Calu3 (cell line): Measurements from ENCODE around the gene STRIP2. TPM values are rescaled to one million over a fixed set of nuclear protein-coding genes. Genes with fewer than 3 reads are reported as not detected.
"Not testable (repeated sequence)": the region's sequence is repeated elsewhere in the genome, so short reads cannot be mapped to it uniquely, and the experiment has no call there.

Source experiments
- BruUV-seq: library from RNA; stranded (reverse); fragments of 400-500 nt; replicated peaks from 2 replicates; lab custom pipeline; 2021; lab: Mats Ljungman, UMichigan
- CTCF ChIA-PET: fragments of 300-600 bp; sonication (Branson Sonifier 250); formaldehyde crosslinking; loops from one replicate; lab custom pipeline; 2022; ENCODE audit warnings: antibody characterized with exemption; lab: Charles Lee
- DNase-seq: peaks from one replicate; pipeline ENCODE4 v3.0.0; 2022
- H3K27ac Mint-ChIP-seq: one replicate; pipeline ENCODE4 v1.8.0; 2022; ENCODE audit warnings: mixed read lengths; ENCODE audit not compliant: unreplicated experiment
- H3K27me3 Mint-ChIP-seq: one replicate; pipeline ENCODE4 v1.8.0; 2022; ENCODE audit warnings: mixed read lengths; ENCODE audit not compliant: unreplicated experiment
- H3K36me3 Mint-ChIP-seq: one replicate; pipeline ENCODE4 v1.8.0; 2022; ENCODE audit warnings: mild to moderate bottlenecking, moderate library complexity, mixed read lengths; ENCODE audit not compliant: insufficient read depth, unreplicated experiment
- H3K4me1 Mint-ChIP-seq: one replicate; pipeline ENCODE4 v1.8.0; 2022; ENCODE audit warnings: mild to moderate bottlenecking, low read depth, mixed read lengths; ENCODE audit not compliant: unreplicated experiment
- H3K4me3 Mint-ChIP-seq: one replicate; pipeline ENCODE4 v1.8.0; 2022; ENCODE audit warnings: mild to moderate bottlenecking, low read depth, moderate library complexity, mixed read lengths; ENCODE audit not compliant: unreplicated experiment
- H3K9me3 Mint-ChIP-seq: one replicate; pipeline ENCODE4 v1.8.0; 2022; ENCODE audit warnings: low read depth, mixed read lengths; ENCODE audit not compliant: unreplicated experiment
- CTCF ChIP-seq: fragments of 200-600 bp; IDR thresholded peaks from one replicate; pipeline ENCODE4 v1.8.0; 2022; ENCODE audit warnings: antibody characterized with exemption; ENCODE audit not compliant: unreplicated experiment
- intact Hi-C: fragments of 100-400 bp; cut with micrococcal nuclease; formaldehyde crosslinking; loops from one replicate; pipeline ENCODE4 v1.10.0; 2022; ENCODE audit not compliant: unreplicated experiment
- total RNA-seq: library from RNA; stranded (reverse); gene quantifications from 2 replicates; pipeline ENCODE4 v1.2.3, GENCODE V29; 2022

Gene STRIP2
- total RNA-seq, 1 experiment from 2014 or later, result 10.1 TPM

GRCh38 chr7:129532375-129532774 lies 98.1 kb downstream of the STRIP2 start:
- CTCF ChIA-PET, result interaction anchor here (0.6 kb wide), 1 partner anchor 293 kb away, joined by 5 read pairs; no protein-coding TSS in a partner anchor

GRCh38 chr7:129534558-129535274 lies 100.5 kb downstream of the STRIP2 start:
- H3K9me3 Mint-ChIP-seq, H3K27ac Mint-ChIP-seq, H3K27me3 Mint-ChIP-seq, DNase-seq, H3K36me3 Mint-ChIP-seq, CTCF ChIA-PET, H3K4me1 Mint-ChIP-seq, intact Hi-C loops, H3K4me3 Mint-ChIP-seq, BruUV-seq: not testable (repeated sequence)

More at GRCh38 chr7:129532375-129532774, 98.1 kb downstream of the STRIP2 start:
- no peak overlapping the region for H3K27ac Mint-ChIP-seq
- H3K27me3 Mint-ChIP-seq, result no peaks in the 10 kb centered on the region
- no peaks in the 10 kb centered on the region for H3K9me3 Mint-ChIP-seq
- no peak for DNase-seq
- H3K4me1 Mint-ChIP-seq, result no peaks in the 10 kb centered on the region
- intact Hi-C loops, result no loop called here
- no peak overlapping the region for H3K4me3 Mint-ChIP-seq
- no peak for TF ChIP-seq CTCF
- BruUV-seq, result no TSS peak
- H3K36me3 Mint-ChIP-seq, result no peaks in the 10 kb centered on the region

DNA sequence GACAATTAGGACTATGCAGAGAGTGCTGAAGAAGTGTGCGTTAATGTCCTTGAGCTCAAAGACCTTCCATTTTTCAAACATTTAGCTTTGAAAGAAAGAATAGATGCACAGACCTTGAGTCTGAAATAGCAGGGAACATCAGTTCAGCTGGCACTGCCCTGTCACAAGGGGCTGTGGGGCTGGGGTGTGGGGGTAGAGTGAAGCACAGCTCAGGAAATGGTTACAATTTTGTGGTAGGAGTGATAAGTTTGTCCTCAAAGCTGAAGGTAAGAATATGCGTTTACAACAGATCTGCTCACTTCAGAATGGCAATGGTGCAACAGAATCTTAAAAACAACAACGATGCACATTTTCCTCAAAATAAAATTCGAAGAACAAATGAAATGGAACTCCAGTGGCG lies 101.7 kb downstream of the STRIP2 start:
- Mint-ChIP-seq H3K36me3 (no peaks in the 10 kb centered on the region), H3K27me3 (no peaks in the 10 kb centered on the region), H3K4me3 (no peak overlapping the region), H3K9me3 (no peaks in the 10 kb centered on the region), H3K27ac (no peak overlapping the region), H3K4me1 (no peaks in the 10 kb centered on the region)
- intact Hi-C loops, result no loop called here
- DNase-seq, result no peak
- CTCF ChIA-PET, result interaction anchor here (0.9 kb wide), 1 partner anchor 18 kb away, joined by 4 read pairs; no protein-coding TSS in a partner anchor
- no TSS peak for BruUV-seq
- no peak for TF ChIP-seq CTCF

DNA sequence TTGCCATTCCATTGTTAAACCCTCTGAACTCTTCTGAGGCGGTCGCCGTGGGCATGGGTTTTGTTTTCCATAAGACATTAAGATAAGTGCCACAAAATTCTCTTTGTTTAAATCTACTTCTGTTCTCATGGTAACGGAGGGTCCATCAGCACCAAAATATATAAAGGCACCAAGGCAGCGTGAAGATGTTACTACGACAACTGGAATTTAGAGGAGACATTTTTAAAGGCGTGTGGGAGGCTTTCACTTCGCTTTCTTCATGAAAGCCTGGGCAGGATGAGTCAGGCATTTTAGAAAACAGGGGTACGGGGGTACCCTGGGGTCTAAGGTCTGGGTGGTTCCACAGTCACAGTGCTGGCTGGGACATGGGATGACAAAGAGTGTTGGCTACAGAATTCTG lies 102.1 kb downstream of the STRIP2 start:
- TF ChIP-seq CTCF, result no peak
- CTCF ChIA-PET, result interaction anchor here (0.9 kb wide), 1 partner anchor 17 kb away, joined by 4 read pairs; no protein-coding TSS in a partner anchor
- H3K9me3 Mint-ChIP-seq, result peaks cover 3% of the 10 kb centered on the region
- no peak overlapping the region for H3K4me3 Mint-ChIP-seq
- DNase-seq, result no peak
- intact Hi-C loops, result no loop called here
- no peaks in the 10 kb centered on the region for H3K4me1 Mint-ChIP-seq
- no peaks in the 10 kb centered on the region for H3K27me3 Mint-ChIP-seq
- no TSS peak for BruUV-seq
- no peaks in the 10 kb centered on the region for H3K36me3 Mint-ChIP-seq
- H3K27ac Mint-ChIP-seq, result no peak overlapping the region

Other genes with a start within 250 kb of the STRIP2 start
- 2.1 and 3.6 TPM in 2 replicates for gene SMO, start 245.8 kb upstream of the STRIP2 start, total RNA-seq
- 54.6 and 66.4 TPM in 2 replicates for gene AHCYL2, start 209.4 kb upstream of the STRIP2 start, total RNA-seq
- 0.49 TPM in 1 of 2 replicates, not detected in the other for gene SMKR1, start 68.1 kb downstream of the STRIP2 start, total RNA-seq
- gene NRF1, start 177.3 kb downstream of the STRIP2 start, total RNA-seq, result 17.6 and 22.1 TPM in 2 replicates